IMR-90 (cell line): Measurements from ENCODE around the gene KDELR1. TPM values are rescaled to one million over a fixed set of nuclear protein-coding genes. Genes with fewer than 3 reads are reported as not detected.

Experiments used
- ATAC-seq: fragments of 200-7000 bp; cut with Tn5 transposase; 2 replicates; pipeline ENCODE4 v1.9.1; 2020; ENCODE audit warnings: low read depth, mild to moderate bottlenecking, moderate library complexity
- BruUV-seq: library from RNA; stranded (reverse); fragments of 400-500 nt; replicated peaks from 2 replicates; lab custom pipeline; 2021; lab: Mats Ljungman, UMichigan
- CTCF ChIA-PET: fragments of 300-600 bp; formaldehyde crosslinking; extraction: SDS; loops from one replicate; lab custom pipeline; 2021; ENCODE audit warnings: antibody characterized with exemption; lab: Yijun Ruan, JAX
- POLR2A ChIA-PET: fragments of 300-600 bp; sonication (Branson Sonifier 250); formaldehyde crosslinking; loops from one replicate; lab custom pipeline; 2022; ENCODE audit warnings: antibody characterized with exemption; ENCODE audit not compliant: unreplicated experiment; lab: Charles Lee
- DNase-seq: peaks from one replicate; pipeline ENCODE4 v3.0.0; 2013
- H2AFZ ChIP-seq: replicated peaks from 2 replicates; pipeline ENCODE3; 2013; ENCODE audit warnings: low read length, mild to moderate bottlenecking; ENCODE audit not compliant: poor library complexity
- H2AK5ac ChIP-seq: 2 replicates; pipeline ENCODE4 v1.6.1; 2013; ENCODE audit warnings: low read depth, low read length, inconsistent platforms
- H2AK9ac ChIP-seq: replicated peaks from 2 replicates; pipeline ENCODE3; 2013; ENCODE audit warnings: mild to moderate bottlenecking, low read depth, low read length, moderate library complexity; ENCODE audit not compliant: poor library complexity
- H2BK120ac ChIP-seq: 2 replicates; pipeline ENCODE4 v1.6.1; 2013; ENCODE audit warnings: low read depth, low read length, inconsistent platforms
- H2BK15ac ChIP-seq: 3 replicates; pipeline ENCODE4 v1.6.1; 2013; ENCODE audit warnings: low read depth, low read length, inconsistent platforms
- H2BK20ac ChIP-seq: 2 replicates; pipeline ENCODE4 v1.6.1; 2013; ENCODE audit warnings: low read depth, mild to moderate bottlenecking, inconsistent platforms, low read length, moderate library complexity
- H2BK5ac ChIP-seq: 2 replicates; pipeline ENCODE4 v1.6.1; 2013; ENCODE audit warnings: mild to moderate bottlenecking, low read depth, low read length, inconsistent platforms; ENCODE audit not compliant: poor library complexity, severe bottlenecking
- H3K14ac ChIP-seq: replicated peaks from 2 replicates; pipeline ENCODE4 v1.6.1; 2013; ENCODE audit warnings: low read depth, low read length, inconsistent platforms
- H3K18ac ChIP-seq: 2 replicates; pipeline ENCODE4 v1.6.1; 2013; ENCODE audit warnings: low read depth, low read length, control low read depth
- H3K23ac ChIP-seq: 2 replicates; pipeline ENCODE4 v1.6.1; 2013; ENCODE audit warnings: low read depth, low read length, inconsistent platforms
- H3K27ac ChIP-seq: 2 replicates; pipeline ENCODE4 v1.5.1; 2013; ENCODE audit warnings: mild to moderate bottlenecking, control low read depth, low read length; ENCODE audit not compliant: insufficient read depth
- H3K27me3 ChIP-seq: 2 replicates; pipeline ENCODE4 v1.6.1; 2013; ENCODE audit warnings: low read length; ENCODE audit not compliant: control insufficient read depth, insufficient read depth
- H3K36me3 ChIP-seq: 2 replicates; pipeline ENCODE4 v1.6.1; 2013; ENCODE audit warnings: low read length, mixed read lengths; ENCODE audit not compliant: control insufficient read depth, insufficient read depth
- H3K4ac ChIP-seq: 2 replicates; pipeline ENCODE4 v1.6.1; 2013; ENCODE audit warnings: low read depth, low read length, inconsistent platforms
- H3K4me1 ChIP-seq: 2 replicates; pipeline ENCODE4 v1.6.1; 2013; ENCODE audit warnings: low read length, mixed read lengths; ENCODE audit not compliant: control insufficient read depth, insufficient read depth
- H3K4me2 ChIP-seq: 2 replicates; pipeline ENCODE4 v1.6.1; 2013; ENCODE audit warnings: low read depth, mild to moderate bottlenecking, control low read depth, low read length, moderate library complexity
- H3K4me3 ChIP-seq: 2 replicates; pipeline ENCODE4 v1.5.1; 2013; ENCODE audit warnings: low read depth, mild to moderate bottlenecking, control low read depth, low read length, moderate library complexity; ENCODE audit not compliant: insufficient read depth
- H3K56ac ChIP-seq: 2 replicates; pipeline ENCODE4 v1.6.1; 2013; ENCODE audit warnings: low read length, inconsistent platforms; ENCODE audit not compliant: insufficient read depth; ENCODE audit errors: extremely low read depth
- H3K79me1 ChIP-seq, 2 experiments: 2 replicates each; pipeline ENCODE4 v1.6.1; 2013; ENCODE audit warnings: low read length in 2 of 2, inconsistent platforms in 1 of 2, low read depth in 1 of 2
- H3K9ac ChIP-seq: 2 replicates; pipeline ENCODE4 v1.6.1; 2013; ENCODE audit warnings: low read depth, low read length, control low read depth
- H3K9me1 ChIP-seq: 2 replicates; pipeline ENCODE4 v1.6.1; 2013; ENCODE audit warnings: low read length, inconsistent platforms; ENCODE audit not compliant: insufficient read depth
- H3K9me3 ChIP-seq: 2 replicates; pipeline ENCODE4 v1.6.1; 2013; ENCODE audit warnings: low read length; ENCODE audit not compliant: control insufficient read depth, insufficient read depth
- H4K20me1 ChIP-seq: 2 replicates; pipeline ENCODE4 v1.6.1; 2013; ENCODE audit warnings: low read length, inconsistent platforms; ENCODE audit not compliant: insufficient read depth
- H4K5ac ChIP-seq: 2 replicates; pipeline ENCODE4 v1.6.1; 2013; ENCODE audit warnings: mild to moderate bottlenecking, low read depth, low read length, control low read depth
- H4K8ac ChIP-seq, 2 experiments: 2 replicates each; pipeline ENCODE4 v1.6.1; 2013; ENCODE audit warnings: low read depth in 2 of 2, low read length in 2 of 2, control low read depth in 1 of 2, inconsistent platforms in 1 of 2
- H4K91ac ChIP-seq: 2 replicates; pipeline ENCODE4 v1.6.1; 2013; ENCODE audit warnings: low read depth, low read length, inconsistent platforms; ENCODE audit not compliant: insufficient read depth
- CEBPB ChIP-seq: IDR thresholded peaks from 2 replicates; pipeline ENCODE4 v1.6.1; 2012; ENCODE audit warnings: low read depth, low read length, improper control_type of control experiment
- FOS ChIP-seq: fragments of 150-350 bp; IDR thresholded peaks from 2 replicates; pipeline ENCODE4 v1.6.1; 2016; ENCODE audit warnings: low read depth, low read length
- MXI1 ChIP-seq: IDR thresholded peaks from 2 replicates; pipeline ENCODE4 v1.6.1; 2012; ENCODE audit warnings: low read depth, mild to moderate bottlenecking, low read length, moderate library complexity, borderline replicate concordance
- RCOR1 ChIP-seq: IDR thresholded peaks from 2 replicates; pipeline ENCODE4 v1.6.1; 2012; ENCODE audit warnings: mild to moderate bottlenecking, low read length, improper control_type of control experiment; ENCODE audit not compliant: insufficient replicate concordance
- WGBS, 2 experiments: methylation state at CpG; one replicate each; pipeline versions ENCODE4 v1.1.5 to v1.1.7; 2013; ENCODE audit warnings: missing lambda C conversion rate in 2 of 2; ENCODE audit not compliant: insufficient read length in 1 of 2; ENCODE audit errors: extremely low coverage in 2 of 2; 5-methylcytosine and 5-hydroxymethylcytosine counted together
- dilution Hi-C: fragments of 300-500 bp; cut with HindIII; formaldehyde crosslinking; loops from one replicate; pipeline ENCODE4 v1.14.3; 2018; ENCODE audit warnings: low sequenced_read_pairs; ENCODE audit not compliant: unreplicated experiment
- in situ Hi-C: fragments of 300-500 bp; cut with MboI; formaldehyde crosslinking; loops from 3 replicates; pipeline ENCODE4 v1.14.3; 2019; ENCODE audit warnings: low sequenced_read_pairs, inconsistent platforms, mixed read lengths
- intact Hi-C: fragments of 100-400 bp; cut with micrococcal nuclease; formaldehyde crosslinking; loops from 2 replicates; pipeline ENCODE4 v1.10.0; 2022
- polyA plus RNA-seq, 3 experiments: library from polyadenylated mRNA; depleted of rRNA; stranded (reverse); fragments of >200 nt; gene quantifications; 2 replicates each; pipeline ENCODE4 v1.2.3, GENCODE V29; 2012; ENCODE audit warnings: low replicate concordance in 1 of 3
- total RNA-seq: library from RNA; depleted of rRNA; stranded (reverse); fragments of >200 nt; gene quantifications from 2 replicates; pipeline ENCODE4 v1.2.3, GENCODE V29; 2012
- TF ChIP-seq, protein P1 (sequence below): fragments of 150-350 bp; IDR thresholded peaks from 2 replicates; pipeline ENCODE4 v1.6.1; 2017; ENCODE audit warnings: mild to moderate bottlenecking, antibody characterized with exemption, low read length, low read depth

The KDELR1 gene
- total and polyA plus RNA-seq, 2 of the 4 experiments (the other 2 are of a cell fraction): 58.8 to 180 TPM

DNA sequence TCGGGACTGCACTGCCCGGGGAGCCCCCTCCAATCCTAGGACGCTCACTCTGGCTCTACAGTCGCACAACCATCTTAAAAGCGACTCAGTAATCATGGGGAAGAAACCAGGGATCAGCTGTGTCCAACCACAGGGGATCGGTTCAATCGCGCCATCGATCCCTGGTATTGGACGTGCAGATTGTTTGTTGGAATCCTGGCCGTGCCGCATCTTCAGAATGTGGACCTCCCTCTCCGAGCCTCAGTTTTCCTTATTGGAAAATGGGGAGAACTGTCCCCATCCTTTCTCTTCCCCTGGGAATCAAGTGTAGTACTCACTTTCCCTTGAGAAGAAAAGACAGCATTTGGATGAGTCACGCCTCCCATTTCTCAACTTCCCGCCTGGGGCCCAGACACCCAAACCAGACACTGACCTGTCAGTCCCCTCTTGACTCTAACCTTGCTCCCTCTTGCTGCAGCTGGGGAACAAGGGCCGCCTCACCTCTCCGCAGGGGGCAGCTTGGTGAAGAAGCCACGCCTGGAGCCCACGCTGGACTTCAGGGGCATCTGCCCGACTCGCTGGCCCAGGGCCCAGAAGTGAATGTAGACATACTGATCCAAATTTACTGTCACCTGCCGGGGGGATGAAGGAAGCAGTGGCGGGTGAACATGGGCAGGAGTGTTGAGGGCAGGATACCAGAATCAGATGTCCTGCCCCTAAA lies 48.4 kb downstream of the KDELR1 start:
- H3K79me1 ChIP-seq: no peaks in the 10 kb centered on the region
- H3K18ac ChIP-seq: no peak overlapping the region
- DNase-seq (peak; percentile 38), ATAC-seq (no peak)
- TF ChIP-seq, protein P1, sequence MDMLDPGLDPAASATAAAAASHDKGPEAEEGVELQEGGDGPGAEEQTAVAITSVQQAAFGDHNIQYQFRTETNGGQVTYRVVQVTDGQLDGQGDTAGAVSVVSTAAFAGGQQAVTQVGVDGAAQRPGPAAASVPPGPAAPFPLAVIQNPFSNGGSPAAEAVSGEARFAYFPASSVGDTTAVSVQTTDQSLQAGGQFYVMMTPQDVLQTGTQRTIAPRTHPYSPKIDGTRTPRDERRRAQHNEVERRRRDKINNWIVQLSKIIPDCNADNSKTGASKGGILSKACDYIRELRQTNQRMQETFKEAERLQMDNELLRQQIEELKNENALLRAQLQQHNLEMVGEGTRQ: no peak
- TF ChIP-seq MXI1 (no peak), RCOR1 (peak; percentile 12), FOS (peak; percentile 16; the same call in 1 of the 2 replicates), CEBPB (0 out of 2 replicates have a peak, but pooled peaks have one; percentile 33)
- no peaks in the 10 kb centered on the region for H3K4me1 ChIP-seq
- no peak overlapping the region for H2BK20ac ChIP-seq
- H4K20me1 ChIP-seq: no peaks in the 10 kb centered on the region
- no peaks in the 10 kb centered on the region for H3K9me3 ChIP-seq
- BruUV-seq: no TSS peak
- intact Hi-C loops (no loop called here), dilution Hi-C loops (no loop called here), in situ Hi-C loops (no loop called here)
- H3K23ac ChIP-seq: no peak overlapping the region
- H3K56ac ChIP-seq: no peak overlapping the region
- WGBS, 2 experiments: 82% methylated on average over 3 of the region's 23 CpGs; no CpG with 5 or more reads in 1 of the 2 experiments
- ChIA-PET CTCF (no interaction called here), POLR2A (no interaction called here)
- no peak overlapping the region for H3K4me3 ChIP-seq
- H3K4me2 ChIP-seq: no peak overlapping the region
- no peak overlapping the region for H4K5ac ChIP-seq
- no peaks in the 10 kb centered on the region for H3K36me3 ChIP-seq
- no peak overlapping the region for H3K27ac ChIP-seq
- H4K8ac ChIP-seq: 0 out of 4 replicates have a peak overlapping the region, but pooled peaks of 1 of the 2 experiments have one; percentile 9
- no peak overlapping the region for H2AK5ac ChIP-seq
- H4K91ac ChIP-seq: no peak overlapping the region
- H2BK15ac ChIP-seq: no peak overlapping the region
- no peak overlapping the region for H3K9ac ChIP-seq
- H3K4ac ChIP-seq: no peak overlapping the region
- H3K14ac ChIP-seq: no peak overlapping the region
- no peaks in the 10 kb centered on the region for H3K27me3 ChIP-seq
- H2BK5ac ChIP-seq: no peak overlapping the region
- H2AFZ ChIP-seq: no peak overlapping the region
- peak overlapping the region; percentile 65 for H2AK9ac ChIP-seq
- no peak overlapping the region for H2BK120ac ChIP-seq
- peaks cover 6% of the 10 kb centered on the region; the same call in 1 of the 2 replicates for H3K9me1 ChIP-seq
